Lung microvascular endothelial cell (primary cell): ENCODE data around the gene ANO8. TPM values are rescaled to one million over a fixed set of nuclear protein-coding genes. Genes with fewer than 3 reads are reported as not detected.

Experiments
- DNase-seq, 2 donors: peaks; one replicate each; pipeline versions ENCODE4 v3.0.0 to v3.0.0-alpha.2; 2010; ENCODE audit warnings: low read depth in 2 of 2
- total RNA-seq: library from RNA; depleted of rRNA; stranded (reverse); fragments of >200 nt; gene quantifications from 2 replicates; pipeline ENCODE4 v1.2.1, GENCODE V29; 2014

Gene ANO8
- total RNA-seq, 1 donor from 2014 or later, result 3.0 TPM

DNA sequence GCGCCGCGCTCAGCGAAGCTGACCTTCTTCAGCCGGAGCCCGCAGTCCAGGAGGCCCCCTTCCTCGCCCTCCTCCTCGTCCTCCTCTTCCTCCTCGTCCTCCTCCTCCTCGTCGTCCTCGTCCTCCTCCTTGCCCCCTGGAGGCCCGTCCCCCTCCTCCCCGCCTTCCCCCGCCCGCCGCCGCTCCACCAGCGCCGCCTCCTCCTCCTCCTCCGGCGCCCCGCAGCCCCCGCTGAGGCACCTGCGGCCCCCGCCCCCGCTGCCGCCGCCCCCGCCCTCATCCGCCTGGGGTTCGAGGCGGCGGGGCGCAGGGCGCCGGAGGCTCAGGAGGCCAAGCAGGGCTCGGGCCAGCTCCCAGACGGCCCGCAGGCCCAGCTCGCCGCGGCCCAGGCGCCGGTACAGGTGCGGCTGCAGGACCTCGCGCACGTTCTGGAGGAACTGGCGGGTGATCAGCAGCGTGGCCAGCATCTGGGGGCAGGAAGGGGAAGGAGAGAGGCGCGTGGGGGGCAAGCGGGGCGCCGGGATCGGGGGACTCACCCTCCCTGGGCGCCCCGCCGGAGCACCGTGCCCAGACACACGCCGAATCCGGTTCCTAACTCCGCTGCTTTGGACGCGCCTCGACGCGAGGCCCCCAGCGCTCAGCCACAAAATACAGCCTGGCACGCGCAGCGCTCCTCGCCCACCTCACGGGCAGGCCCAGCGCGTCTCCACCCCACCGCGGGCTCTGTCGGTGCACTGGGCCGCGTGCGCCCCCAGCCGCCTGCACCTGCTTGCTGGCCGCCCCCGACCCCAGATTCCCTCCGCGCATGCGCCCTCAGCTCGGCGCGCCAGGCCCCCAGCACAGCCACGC is 5.9 kb downstream of the ANO8 start:
- no peak for DNase-seq

DNA sequence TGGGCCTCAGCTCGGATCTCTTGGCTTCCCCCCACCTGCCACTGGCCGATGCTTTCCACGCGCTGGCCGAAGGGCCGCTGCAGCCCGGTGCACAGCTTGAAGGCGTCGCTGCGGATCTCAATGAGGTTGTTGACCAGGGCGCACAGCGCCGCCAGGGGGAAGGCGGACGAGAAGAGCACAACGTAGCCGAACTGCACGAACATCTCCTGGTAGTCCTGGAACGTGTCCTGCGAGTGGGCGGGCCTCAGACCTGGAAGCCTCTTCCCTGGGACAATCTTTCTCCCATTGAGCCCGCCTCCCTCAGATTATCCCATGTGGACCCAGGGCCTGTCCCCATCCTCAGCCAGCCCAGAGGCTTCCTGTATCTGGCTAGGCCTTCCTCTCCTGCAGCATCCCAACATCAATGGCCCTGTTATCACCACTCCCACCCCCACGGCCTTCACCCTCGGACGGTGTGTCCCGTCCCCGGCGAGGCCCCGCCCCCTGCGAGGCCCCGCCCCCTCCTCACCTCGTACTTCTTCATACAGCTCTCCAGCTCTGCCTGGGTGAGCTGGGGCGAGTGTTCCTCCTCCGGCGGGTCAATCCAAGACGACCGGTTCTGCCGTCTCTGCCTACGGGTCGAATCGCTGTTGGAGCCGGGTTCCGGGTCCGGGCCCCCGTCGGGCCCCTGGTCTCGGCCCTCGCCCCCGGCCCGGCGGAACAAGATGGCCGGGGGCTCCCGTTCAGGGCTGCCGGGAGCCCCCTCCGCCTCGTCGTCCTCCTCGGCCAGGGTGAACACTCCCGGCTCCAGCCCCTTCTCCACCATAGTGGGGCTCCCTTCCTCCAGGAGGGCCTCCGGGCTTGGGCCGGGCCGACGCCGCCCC is 6.8 kb downstream of the ANO8 start:
- DNase-seq, result no peak

DNA sequence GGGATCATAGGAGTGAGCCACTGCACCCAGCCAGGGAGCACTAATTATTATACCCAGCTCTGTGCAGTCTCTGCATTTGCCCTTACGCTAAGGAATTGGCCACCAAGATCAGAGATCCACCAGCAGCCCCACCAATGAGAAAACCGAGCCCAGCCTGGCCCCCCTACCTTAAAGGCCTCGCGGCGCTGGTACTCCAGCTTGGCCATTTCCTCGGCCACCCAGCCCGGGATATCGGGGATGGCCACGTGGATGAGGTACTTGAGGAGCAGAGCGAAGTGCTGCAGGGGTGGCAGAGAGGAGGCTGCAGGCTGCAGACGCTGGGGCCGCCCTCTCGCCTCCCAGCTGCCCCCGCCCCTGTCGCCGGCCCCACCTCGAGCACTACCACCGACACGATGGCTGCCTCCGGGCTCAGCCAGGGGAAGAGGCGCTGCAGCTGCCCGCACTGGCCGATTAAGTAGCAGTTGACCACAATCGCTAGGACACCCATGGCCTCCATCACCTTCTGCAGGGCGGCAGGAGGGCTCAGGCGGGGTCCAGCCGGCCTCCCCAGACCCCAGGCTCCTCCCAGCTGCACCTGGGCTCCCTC is 7.5 kb downstream of the ANO8 start:
- DNase-seq, result no peak

- DNase-seq, result no peak
Observed at GRCh38 chr19:17326595-17326966, 8.1 kb downstream of the ANO8 start.

DNA sequence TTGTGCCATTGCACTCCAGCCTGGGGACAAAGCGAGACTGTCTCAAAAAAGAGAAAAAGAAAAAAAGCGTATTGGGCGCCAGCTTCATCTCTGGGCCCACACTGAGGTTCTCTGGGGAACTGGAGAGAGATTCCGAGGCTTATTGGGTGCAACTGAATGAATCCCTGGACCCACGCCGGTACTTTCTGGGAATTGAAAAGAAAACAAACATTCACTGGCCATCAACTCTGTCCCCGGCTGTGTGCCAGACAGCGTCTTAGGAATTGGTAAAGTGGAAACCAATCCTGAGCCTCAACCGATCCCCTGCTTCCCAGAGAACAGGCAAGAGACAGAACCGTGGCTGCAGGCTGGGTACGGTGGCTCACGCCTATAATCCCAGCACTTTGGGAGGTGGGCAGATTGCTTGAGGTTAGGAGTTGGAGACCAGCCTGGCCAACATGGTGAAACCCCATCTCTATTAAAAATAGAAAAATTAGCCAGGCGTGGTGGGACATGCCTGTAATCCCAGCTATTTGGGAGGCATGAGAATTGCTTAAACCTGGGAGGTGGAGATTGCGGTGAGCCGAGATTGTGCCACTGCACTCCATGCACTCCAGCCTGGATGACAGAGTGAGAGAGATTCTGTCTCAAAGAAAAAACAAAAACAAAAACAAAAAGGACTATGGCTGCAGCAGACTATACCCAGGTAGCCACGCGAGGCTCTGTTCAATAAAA is 8.6 kb downstream of the ANO8 start:
- no peak for DNase-seq

DNA sequence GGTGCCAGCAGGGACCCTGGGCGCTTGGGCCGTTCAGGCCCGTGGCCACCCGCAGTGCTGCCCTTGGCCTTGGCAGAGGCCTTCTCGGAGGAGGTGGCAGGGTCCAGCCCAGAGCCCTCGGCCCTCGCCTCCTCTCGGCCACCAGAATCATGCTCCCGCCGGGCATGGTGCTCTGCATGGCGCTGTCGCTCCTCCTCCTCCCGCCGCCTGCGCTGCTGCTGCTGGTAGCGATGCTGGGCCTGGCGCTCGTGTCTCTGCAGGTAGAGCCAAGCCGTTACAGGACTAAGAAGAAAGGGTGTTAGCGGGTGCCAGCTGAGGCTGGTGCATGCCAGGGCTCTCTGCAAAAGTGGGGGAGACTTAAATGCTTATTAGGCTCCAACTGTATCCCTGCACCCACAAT is 9.5 kb downstream of the ANO8 start:
- no peak for DNase-seq

DNA sequence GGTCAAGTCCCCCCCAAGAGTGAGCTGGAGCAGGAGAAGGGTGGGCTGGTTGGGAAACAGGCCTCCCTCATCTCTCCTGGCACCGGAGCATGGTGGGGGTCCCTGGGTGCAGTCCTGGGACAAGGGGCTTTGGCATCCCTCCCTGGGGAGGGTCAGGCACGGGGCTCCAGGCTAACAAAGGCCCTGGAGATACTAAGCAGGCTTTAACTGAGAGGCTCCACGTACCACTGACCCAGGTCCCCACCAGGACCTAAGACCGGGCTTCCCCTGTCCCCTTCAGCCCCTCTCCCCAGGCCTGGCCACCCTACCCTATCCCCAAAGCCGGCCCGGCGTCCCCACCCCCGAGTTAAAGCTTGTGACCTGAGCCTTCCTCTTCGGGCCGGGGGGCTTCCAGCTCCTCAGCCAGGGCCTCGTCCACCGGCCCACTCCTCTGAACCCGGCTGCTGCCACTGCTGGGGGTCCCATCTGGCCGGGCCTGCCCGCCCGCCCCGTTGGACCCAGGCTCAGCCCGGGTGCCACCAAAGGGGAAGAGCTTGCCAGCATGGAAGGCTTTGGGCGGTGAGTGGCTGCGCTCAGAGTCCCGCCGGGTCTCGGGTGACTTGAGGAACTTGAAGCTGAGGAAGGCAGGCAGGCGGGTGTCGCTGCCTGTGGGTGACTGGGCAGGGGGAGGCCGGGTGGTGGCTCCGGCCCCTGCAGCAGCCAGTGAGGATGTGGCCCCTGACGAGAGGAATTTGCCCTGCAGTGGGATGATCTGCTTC is 10.1 kb downstream of the ANO8 start:
- DNase-seq, result no peak

DNA sequence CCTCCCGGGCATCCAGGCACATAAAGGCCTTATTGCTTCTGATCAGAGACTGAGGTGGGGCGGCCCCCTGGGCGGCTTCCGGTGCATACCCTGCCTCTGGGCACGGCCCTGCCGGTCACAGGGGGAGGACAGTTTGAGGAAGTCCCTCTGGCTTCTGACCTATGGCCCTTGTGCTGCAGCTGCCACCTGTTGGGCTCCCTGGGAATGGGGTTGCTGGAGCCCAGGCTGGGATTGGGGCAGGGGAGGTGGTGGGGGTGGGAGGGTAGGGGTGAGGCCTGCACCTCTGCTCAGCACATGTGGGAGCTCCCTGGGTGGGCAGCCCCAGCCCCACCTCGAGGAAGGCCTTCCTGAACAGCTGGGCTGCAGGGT is 10.7 kb downstream of the ANO8 start:
- no peak for DNase-seq

GRCh38 chr19:17323300-17323963 is 11.2 kb downstream of the ANO8 start:
- no peak for DNase-seq

GRCh38 chr19:17322854-17323253 is 11.8 kb downstream of the ANO8 start:
- DNase-seq, result no peak

DNA sequence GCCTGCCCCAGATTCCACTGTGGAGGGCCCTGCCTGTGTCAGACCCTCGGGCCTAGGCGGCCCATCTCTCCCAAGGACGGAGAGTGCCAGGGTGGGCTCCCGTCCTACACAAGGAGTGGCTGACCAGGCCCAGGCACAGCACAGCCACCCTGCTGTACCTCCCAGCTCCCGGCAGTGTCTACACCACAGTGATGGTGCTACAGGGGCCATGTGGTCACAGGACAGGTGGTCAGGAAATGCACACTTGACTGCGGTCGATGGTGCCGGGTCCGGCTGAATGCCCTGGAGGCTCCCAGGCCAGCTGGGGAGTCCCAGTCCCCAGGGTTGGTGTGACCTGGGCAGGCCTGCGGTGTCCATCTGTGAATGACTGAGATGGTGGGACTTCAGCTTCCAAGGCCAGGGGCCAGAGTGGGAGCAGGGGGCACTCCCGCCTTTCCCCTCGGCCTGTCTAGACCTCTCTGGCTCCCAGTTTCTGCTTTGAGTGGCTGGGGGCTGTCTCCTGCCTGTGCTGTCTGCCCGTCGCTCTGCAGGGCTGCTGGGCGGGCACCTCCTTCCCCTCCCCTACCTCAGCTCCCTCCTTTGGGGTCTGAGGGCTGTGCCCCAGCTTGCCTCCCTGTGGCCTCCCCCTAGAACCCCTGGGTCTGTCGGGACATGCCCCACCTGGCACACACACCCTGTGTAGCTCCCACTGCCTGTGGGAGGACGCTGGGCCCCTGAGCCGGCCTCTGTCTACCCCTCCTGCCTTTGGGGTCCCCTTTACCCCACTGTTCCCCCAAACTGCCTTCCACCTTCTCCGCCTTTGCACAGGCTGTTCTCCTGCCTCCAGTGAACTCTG is 12.8 kb downstream of the ANO8 start:
- DNase-seq, result no peak

- no peak for DNase-seq
Observed at GRCh38 chr19:17320435-17320834, 14.2 kb downstream of the ANO8 start.

DNA sequence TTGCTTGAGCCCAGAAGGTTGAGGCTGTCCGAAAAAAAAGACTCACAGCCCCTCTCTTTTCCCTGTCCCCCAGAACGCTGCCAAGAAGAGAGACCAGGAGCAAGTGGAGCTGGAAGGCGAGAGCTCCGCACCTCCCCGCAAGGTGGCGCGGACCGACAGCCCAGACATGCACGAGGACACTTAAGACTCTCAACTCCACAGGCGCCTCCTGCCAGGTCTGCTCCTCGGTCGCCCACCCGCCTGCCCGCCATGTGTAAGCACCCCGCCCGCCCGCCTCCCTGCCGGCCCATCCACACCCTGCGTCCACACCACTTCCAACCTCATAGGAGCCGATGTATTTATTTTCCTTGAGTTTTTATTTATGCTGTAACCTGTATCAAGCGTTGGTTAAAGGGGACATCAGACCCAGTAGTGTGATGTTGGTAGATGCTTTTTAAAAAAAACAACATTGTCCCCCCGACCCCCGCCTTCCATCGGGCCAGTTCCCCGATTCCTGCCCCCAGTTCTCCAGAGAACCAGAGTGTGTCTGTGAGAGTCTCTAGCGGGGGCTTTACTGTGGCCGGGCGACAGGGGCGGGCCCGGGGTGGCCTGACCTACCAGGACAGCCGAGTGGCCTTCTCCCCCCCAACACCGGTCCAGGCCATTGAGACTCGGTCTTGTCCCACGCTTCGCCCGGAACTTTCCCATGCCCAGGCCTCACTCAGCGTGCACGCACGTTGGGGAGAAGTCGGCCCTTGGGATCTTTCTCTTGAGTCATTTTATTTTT is 15.0 kb downstream of the ANO8 start:
- no peak for DNase-seq

DNA sequence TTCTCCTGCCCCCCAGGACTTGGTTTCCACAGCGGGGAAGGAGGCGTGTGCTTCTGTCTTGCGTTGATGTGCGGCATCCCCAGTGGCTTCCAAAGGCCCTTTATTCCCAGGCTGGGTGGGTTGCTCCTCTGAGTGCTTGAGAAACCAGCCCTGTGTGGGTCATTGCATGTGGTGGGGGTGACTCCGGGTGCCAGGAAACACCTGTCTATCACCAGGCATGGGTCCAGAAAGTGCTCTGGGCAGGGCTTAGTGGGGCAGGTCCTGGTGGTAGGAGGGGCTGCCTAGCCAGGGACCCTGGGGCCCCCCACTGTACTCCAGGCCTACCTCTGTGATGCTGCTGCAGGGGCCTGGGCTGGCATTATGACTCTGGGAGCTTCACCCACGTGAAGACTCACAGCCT is 15.7 kb downstream of the ANO8 start:
- DNase-seq, result peak in 1 of 2 donors; percentile 59

GRCh38 chr19:17314007-17314593 is 20.6 kb downstream of the ANO8 start:
- no peak for DNase-seq

DNA sequence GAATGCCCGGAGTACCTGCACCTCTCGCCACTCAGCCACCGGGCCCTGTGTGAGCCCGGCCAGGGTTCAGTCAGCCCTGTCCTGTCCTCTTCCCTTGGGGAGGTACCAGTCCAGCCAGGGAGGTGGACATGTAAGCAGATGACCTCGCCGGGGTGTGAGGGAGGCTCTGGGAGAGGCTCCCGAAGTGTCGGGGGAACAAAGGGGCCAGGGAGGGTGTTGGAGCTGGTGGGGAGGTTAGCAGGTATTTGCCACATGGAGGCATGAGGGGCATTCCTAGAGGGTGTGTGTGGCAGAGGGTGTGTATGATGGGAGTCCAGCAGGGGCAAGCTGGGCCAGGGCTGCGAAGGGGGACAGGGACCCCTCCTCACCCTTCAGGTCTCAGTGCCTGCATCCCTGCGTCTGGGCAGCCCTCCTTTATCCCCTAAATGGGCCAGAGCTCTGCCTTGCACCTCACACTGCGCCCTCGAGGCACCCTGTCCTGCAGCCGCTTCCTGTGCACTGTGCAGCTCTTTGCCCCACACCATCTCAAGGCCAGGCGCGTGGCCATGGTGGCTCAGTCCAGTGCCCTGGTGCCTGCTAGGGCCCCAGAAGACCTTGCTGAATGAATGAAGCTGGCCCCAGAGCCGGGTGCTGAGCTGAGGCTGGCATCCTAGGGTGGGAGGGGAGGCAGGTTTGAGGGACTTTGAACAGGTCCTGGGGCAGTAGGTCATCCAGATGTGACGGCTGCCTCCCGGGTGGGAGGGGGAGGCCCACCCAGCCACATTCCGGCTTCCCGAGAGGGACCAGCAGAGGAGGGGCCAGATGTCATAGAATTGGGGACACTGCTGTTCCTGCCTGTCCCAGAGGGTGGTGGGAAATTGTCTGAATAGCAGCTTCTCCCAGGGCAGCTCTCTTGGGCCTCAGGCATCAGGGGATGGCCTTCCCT is 22.2 kb downstream of the ANO8 start:
- DNase-seq, result no peak

DNA sequence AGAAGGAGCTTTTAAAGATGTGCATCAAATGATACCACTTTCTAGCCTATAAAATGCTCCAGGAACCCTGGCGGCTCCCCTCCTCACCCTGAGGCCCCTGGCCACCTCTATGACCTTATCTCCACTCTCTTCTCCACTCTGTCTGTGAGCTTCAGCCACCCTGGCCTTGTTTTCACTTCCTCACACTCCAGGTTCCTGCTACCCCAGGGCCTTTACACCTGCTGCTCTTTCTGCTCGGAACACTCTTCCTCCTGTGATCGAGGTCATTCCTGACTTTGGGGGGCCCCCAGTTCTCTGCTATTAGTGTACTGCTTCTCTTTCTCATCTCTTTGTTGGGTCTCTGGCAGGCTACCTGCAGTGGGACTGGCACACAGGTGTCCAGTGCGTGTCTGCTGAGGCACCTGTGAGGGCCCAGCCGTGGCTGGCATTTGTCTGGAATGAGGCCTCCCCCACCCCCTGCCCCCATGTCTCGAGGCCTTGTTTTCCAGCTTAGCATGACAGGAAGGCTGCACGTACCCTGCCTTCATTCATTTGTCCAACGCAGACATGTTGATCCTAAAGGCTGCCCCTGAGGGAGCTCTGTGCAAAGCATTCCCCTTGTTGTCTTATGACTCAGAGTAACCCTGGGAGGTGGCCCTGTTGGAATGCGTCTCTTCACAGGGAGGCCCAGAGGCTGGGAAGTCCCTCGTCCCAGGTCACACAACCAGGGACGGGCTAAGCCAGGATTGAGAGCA is 23.0 kb downstream of the ANO8 start:
- peak in 1 of 2 donors; percentile 60 for DNase-seq
